Measurements from ENCODE around the gene RAB32. TPM values are rescaled to one million over a fixed set of nuclear protein-coding genes. Genes with fewer than 3 reads are reported as not detected.

The RAB32 gene
- total and polyA plus RNA-seq, 2 of the 4 experiments (the other 2 are of a cell fraction) = 55.7 to 108 TPM

DNA sequence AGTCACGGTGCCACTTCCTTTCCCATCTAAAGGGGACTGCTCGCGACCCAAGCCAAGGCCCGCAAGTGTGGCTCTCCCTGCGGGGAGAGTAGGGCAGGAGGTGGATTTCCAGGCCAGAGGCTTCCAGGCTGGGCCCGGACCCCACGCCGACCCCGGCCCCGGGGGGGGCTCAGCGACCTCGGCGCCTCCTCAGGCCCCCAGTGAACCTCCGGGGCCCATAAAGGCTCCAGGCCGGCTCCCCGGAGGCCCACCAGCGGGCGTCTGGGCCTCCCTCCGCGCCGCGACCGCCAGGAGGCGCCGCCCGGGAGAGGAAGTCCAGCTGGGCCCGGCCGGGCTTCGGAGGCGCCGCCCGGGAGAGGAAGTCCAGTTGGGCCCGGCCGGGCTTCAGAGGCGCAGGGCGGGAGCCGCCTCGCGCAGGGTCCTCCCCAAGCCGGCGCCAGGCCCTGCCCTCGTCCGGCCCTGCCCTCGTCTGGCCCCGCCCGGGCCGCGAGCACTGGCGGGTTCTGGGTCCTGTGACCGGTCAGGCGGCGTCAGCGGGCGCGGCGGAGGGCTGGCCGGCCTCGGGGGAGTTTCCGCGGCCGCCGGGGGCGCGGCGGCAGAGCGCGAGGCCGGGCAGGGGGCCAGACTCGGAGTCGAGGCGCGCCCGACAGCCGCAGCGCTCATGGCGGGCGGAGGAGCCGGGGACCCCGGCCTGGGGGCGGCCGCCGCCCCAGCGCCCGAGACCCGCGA lies at the start of gene RAB32 (continued):
- TF ChIP-seq, protein P1, sequence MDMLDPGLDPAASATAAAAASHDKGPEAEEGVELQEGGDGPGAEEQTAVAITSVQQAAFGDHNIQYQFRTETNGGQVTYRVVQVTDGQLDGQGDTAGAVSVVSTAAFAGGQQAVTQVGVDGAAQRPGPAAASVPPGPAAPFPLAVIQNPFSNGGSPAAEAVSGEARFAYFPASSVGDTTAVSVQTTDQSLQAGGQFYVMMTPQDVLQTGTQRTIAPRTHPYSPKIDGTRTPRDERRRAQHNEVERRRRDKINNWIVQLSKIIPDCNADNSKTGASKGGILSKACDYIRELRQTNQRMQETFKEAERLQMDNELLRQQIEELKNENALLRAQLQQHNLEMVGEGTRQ (IDR thresholded peaks at IDR 0.05; ENCODE audit: low read depth, low read length) = peak; percentile 83
- TF ChIP-seq CEBPB (IDR thresholded peaks at IDR 0.05; ENCODE audit: low read depth, low read length) = no peak
- TF ChIP-seq BHLHE40 (IDR thresholded peaks at IDR 0.05; ENCODE audit: low read depth, low read length) = no peak

- Histone ChIP-seq H3K4ac (ENCODE audit: low read depth, low read length) (no peak overlapping the region), H2BK120ac (ENCODE audit: low read depth, low read length) (no peak overlapping the region), H3K79me1 (ENCODE audit: low read depth in 1 of 2, low read length in 2 of 2) (no peaks in the 10 kb centered on the region), H3K4me2 (ENCODE audit: low read depth, low read length) (no peak overlapping the region), H3K4me1 (ENCODE audit: control insufficient read depth, insufficient read depth, low read length) (no peaks in the 10 kb centered on the region), H3K18ac (ENCODE audit: low read depth, low read length) (no peak overlapping the region), H2BK5ac (ENCODE audit: low read depth, low read length, poor library complexity, severe bottlenecking) (no peak overlapping the region), H3K9me3 (ENCODE audit: control insufficient read depth, insufficient read depth, low read length) (no peaks in the 10 kb centered on the region), H2AFZ (replicated peaks; ENCODE audit: low read length, poor library complexity) (no peak overlapping the region), H3K23ac (ENCODE audit: low read depth, low read length) (no peak overlapping the region), H2BK15ac (ENCODE audit: low read depth, low read length) (no peak overlapping the region), H3K4me3 (ENCODE audit: insufficient read depth, low read depth, low read length) (no peak overlapping the region), H4K8ac (ENCODE audit: low read depth in 2 of 2, low read length in 2 of 2) (no peak overlapping the region), H3K9ac (ENCODE audit: low read depth, low read length) (no peak overlapping the region), H4K20me1 (ENCODE audit: insufficient read depth, low read length) (no peaks in the 10 kb centered on the region), H2BK20ac (ENCODE audit: low read depth, low read length) (no peak overlapping the region), H3K9me1 (ENCODE audit: insufficient read depth, low read length) (no peaks in the 10 kb centered on the region), H3K36me3 (ENCODE audit: control insufficient read depth, insufficient read depth, low read length) (no peaks in the 10 kb centered on the region), H3K27me3 (ENCODE audit: control insufficient read depth, insufficient read depth, low read length) (no peaks in the 10 kb centered on the region), H3K56ac (ENCODE audit: extremely low read depth, insufficient read depth, low read length) (no peak overlapping the region), H4K91ac (ENCODE audit: insufficient read depth, low read depth, low read length) (no peak overlapping the region), H2AK5ac (ENCODE audit: low read depth, low read length) (no peak overlapping the region), H3K27ac (ENCODE audit: insufficient read depth, low read length) (no peak overlapping the region), H2AK9ac (replicated peaks; ENCODE audit: low read depth, low read length, poor library complexity) (no peak overlapping the region), H3K14ac (replicated peaks; ENCODE audit: low read depth, low read length) (no peak overlapping the region), H4K5ac (ENCODE audit: low read depth, low read length) (no peak overlapping the region)
- no CpG with 5 or more reads among the region's 4 CpGs for WGBS, 2 experiments (ENCODE audit: extremely low coverage in 2 of 2, insufficient read length in 1 of 2)
- DNase-seq (no peak), ATAC-seq (ENCODE audit: low read depth) (no peak)
- intact Hi-C loops (cut with micrococcal nuclease) = no loop called here
- in situ Hi-C loops (cut with MboI; ENCODE audit: low sequenced_read_pairs) = no loop called here
- TF ChIP-seq CEBPB (IDR thresholded peaks at IDR 0.05; ENCODE audit: low read depth, low read length) (no peak), RFX5 (IDR thresholded peaks at IDR 0.05; ENCODE audit: low read depth, low read length) (0 out of 2 replicates have a peak, but pooled peaks have one; percentile 13)
- ChIA-PET CTCF (interaction anchor here (0.8 kb wide), 1 partner anchor 10 kb away, joined by 3 read pairs; no protein-coding TSS in a partner anchor), POLR2A (ENCODE audit: unreplicated experiment) (no interaction called here)
- dilution Hi-C loops (cut with HindIII; ENCODE audit: low sequenced_read_pairs, unreplicated experiment) = no loop called here
- BruUV-seq (replicated peaks) = no TSS peak
Measured at GRCh38 chr6:146498309-146498708, 45.3 kb upstream of the RAB32 start.
